Gastrocnemius medialis (tissue), 4 donors: ENCODE results near the gene ANKRD17. TPM values are rescaled to one million over a fixed set of nuclear protein-coding genes. Genes with fewer than 3 reads are reported as not detected.

ENCODE experiments used
- ATAC-seq, 2 donors: fragments of 150-250 bp; one replicate each; pipeline ENCODE4 v1.9.1; 2016
- DNase-seq, 2 donors: peaks; one replicate each; pipeline ENCODE4 v3.0.0-alpha.2; 2019
- H3K27ac ChIP-seq, 4 donors: fragments of 200-600 bp; sonication (generic); 1 replicate in 1 of 4; 2 replicates in 3 of 4; pipeline ENCODE4 v1.5.1; 2016 to 2018; ENCODE audit warnings: mild to moderate bottlenecking in 2 of 4, moderate library complexity in 1 of 4
- H3K27me3 ChIP-seq, 3 donors: fragments of 200-600 bp; sonication (generic) in 2 of 3; 1 replicate in 1 of 3; 2 replicates in 2 of 3; pipeline versions ENCODE4 v1.5.1 to v1.6.0; 2016 to 2019; ENCODE audit warnings: mild to moderate bottlenecking in 1 of 3, moderate library complexity in 1 of 3
- H3K36me3 ChIP-seq, 2 donors: fragments of 200-600 bp; sonication (generic) in 1 of 2; one replicate each; pipeline ENCODE4 v1.5.1; 2017 to 2018
- H3K4me1 ChIP-seq, 2 donors: fragments of 200-600 bp; sonication (generic) in 1 of 2; one replicate each; pipeline ENCODE4 v1.5.1; 2016 to 2017; ENCODE audit warnings: mild to moderate bottlenecking in 2 of 2
- H3K4me3 ChIP-seq, 4 donors: fragments of 200-600 bp; sonication (generic) in 3 of 4; 1 replicate in 1 of 4; 2 replicates in 3 of 4; pipeline ENCODE4 v1.5.1; 2016 to 2019; ENCODE audit warnings: mild to moderate bottlenecking in 2 of 4
- H3K9me3 ChIP-seq, 3 donors: fragments of 200-600 bp; sonication (generic) in 2 of 3; 1 replicate in 1 of 3; 2 replicates in 2 of 3; pipeline ENCODE4 v1.5.1; 2016 to 2019
- POLR2A ChIP-seq, 2 donors: fragments of 450-650 bp; IDR thresholded peaks; one replicate each; pipeline ENCODE4 v1.6.1; 2017; ENCODE audit warnings: antibody characterized with exemption in 2 of 2, mild to moderate bottlenecking in 2 of 2, moderate library complexity in 2 of 2
- in situ Hi-C, 4 donors: fragments of 200-750 bp; cut with MboI; loops; one replicate each; pipeline versions ENCODE4 v1.15.0 to v1.8.0; 2017; ENCODE audit warnings: low sequenced_read_pairs in 4 of 4
- intact Hi-C: fragments of 100-400 bp; cut with DNase I; formaldehyde crosslinking; loops from one replicate; pipeline ENCODE4 v1.15.1; 2023; ENCODE audit warnings: low total_unique reads
- total RNA-seq, 4 donors: library from RNA; depleted of rRNA; stranded (reverse); fragments of >200 nt; gene quantifications; one replicate each; pipeline versions ENCODE4 v1.1.0 to v1.2.3, GENCODE V29; 2016
- TF ChIP-seq, protein P1 (sequence below), 5 experiments: fragments of 450-650 bp in 3 of 5; fragments of 200-600 bp in 2 of 5; sonication (generic) in 2 of 5; IDR thresholded peaks in 4 of 5; conservative IDR thresholded peaks in 1 of 5; 1 replicate in 4 of 5; 2 replicates in 1 of 5; pipeline ENCODE4 v1.5.1; 2016 to 2019; ENCODE audit warnings: antibody characterized with exemption in 5 of 5, mild to moderate bottlenecking in 3 of 5, moderate library complexity in 3 of 5

Gene ANKRD17
- total RNA-seq, 4 donors from 2014 or later, result 40.8 to 68.5 (median 54.8) TPM

DNA sequence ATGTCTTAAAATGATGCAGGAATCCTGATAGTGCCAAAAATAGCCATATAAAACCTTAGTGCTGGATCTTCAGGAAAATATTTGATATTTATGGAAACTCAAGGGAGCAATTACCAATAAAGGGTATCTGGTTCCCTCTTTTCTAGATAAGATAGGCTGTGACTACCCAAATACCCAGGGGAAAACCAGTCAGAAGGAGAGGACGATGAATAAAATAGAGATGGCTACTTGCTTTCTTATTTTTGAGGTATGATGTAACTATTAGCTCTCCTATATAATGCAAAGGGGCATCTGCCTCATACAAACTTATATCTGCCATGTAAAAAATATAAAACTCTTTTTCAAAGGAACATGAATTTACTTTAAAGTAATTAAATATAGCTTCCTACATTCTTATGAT lies 165.7 kb downstream of the ANKRD17 start:
- H3K27me3 ChIP-seq, result no peaks in the 10 kb centered on the region
- H3K4me1 ChIP-seq, result no peaks in the 10 kb centered on the region
- in situ Hi-C loops, result no loop called here
- H3K9me3 ChIP-seq, result no peaks in the 10 kb centered on the region
- no peak for DNase-seq
- H3K27ac ChIP-seq, result no peak overlapping the region
- peaks cover 3 to 66% of the 10 kb centered on the region in 2 donors for H3K36me3 ChIP-seq
- TF ChIP-seq, protein P1, sequence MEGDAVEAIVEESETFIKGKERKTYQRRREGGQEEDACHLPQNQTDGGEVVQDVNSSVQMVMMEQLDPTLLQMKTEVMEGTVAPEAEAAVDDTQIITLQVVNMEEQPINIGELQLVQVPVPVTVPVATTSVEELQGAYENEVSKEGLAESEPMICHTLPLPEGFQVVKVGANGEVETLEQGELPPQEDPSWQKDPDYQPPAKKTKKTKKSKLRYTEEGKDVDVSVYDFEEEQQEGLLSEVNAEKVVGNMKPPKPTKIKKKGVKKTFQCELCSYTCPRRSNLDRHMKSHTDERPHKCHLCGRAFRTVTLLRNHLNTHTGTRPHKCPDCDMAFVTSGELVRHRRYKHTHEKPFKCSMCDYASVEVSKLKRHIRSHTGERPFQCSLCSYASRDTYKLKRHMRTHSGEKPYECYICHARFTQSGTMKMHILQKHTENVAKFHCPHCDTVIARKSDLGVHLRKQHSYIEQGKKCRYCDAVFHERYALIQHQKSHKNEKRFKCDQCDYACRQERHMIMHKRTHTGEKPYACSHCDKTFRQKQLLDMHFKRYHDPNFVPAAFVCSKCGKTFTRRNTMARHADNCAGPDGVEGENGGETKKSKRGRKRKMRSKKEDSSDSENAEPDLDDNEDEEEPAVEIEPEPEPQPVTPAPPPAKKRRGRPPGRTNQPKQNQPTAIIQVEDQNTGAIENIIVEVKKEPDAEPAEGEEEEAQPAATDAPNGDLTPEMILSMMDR (IDR thresholded peaks at IDR 0.05 in 4 of 5, conservative IDR thresholded peaks at IDR 0.05 in 1 of 5), result no peak
- TF ChIP-seq POLR2A (IDR thresholded peaks at IDR 0.05), result no peak
- intact Hi-C loops, result no loop called here
- no peak overlapping the region for H3K4me3 ChIP-seq
- no peak for ATAC-seq

DNA sequence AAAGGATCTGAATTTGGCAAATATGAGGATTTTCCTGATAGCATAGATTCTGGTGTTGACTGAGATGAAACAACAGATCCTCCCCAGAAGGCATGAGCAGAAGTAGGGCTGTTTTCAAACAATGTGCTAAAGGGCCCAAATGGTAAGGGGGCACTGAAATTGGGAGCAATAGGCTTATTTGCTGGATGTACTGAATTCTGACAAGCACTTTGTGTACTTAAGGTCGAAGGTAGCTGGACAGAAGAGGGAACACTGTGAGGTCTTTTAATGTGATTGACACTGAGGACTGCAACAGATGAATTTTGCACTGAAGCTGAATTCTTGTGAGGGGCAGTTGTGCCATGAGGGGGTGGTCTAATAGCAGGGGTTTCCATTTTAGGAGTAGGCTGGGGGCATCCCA lies 167.9 kb downstream of the ANKRD17 start:
- TF ChIP-seq POLR2A (IDR thresholded peaks at IDR 0.05), result no peak
- TF ChIP-seq, protein P1 (IDR thresholded peaks at IDR 0.05 in 4 of 5, conservative IDR thresholded peaks at IDR 0.05 in 1 of 5), result no peak
- H3K9me3 ChIP-seq, result no peaks in the 10 kb centered on the region
- no peak overlapping the region for H3K27ac ChIP-seq
- ATAC-seq, result no peak
- intact Hi-C loops, result no loop called here
- H3K4me1 ChIP-seq, result no peaks in the 10 kb centered on the region
- H3K27me3 ChIP-seq, result no peaks in the 10 kb centered on the region
- no peak overlapping the region for H3K4me3 ChIP-seq
- no peak for DNase-seq
- in situ Hi-C loops, result no loop called here
- peaks cover 3 to 49% of the 10 kb centered on the region in 2 donors for H3K36me3 ChIP-seq

DNA sequence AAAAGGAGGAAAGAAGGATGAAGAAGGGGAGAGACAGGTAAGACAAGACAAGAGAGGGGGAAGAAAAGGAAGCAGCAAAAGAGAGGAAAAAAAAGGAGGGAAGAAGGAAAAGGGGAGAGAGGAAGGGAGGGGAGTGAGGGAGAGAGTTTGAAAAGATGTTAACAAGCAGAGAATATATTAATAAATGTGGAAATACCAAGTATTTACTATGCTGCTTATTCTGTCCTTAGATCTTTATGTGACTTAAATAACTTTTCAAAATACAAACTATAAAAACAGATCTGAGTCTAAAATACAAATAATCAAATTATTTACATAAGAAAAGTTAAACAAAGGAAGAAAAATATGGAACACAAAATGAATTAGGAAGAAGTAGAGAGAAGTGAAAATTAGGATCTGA lies 170.7 kb downstream of the ANKRD17 start:
- no peaks in the 10 kb centered on the region for H3K9me3 ChIP-seq
- no peaks in the 10 kb centered on the region for H3K27me3 ChIP-seq
- DNase-seq, result no peak
- H3K36me3 ChIP-seq, result peaks cover 3 to 48% of the 10 kb centered on the region in 2 donors
- no peak for ATAC-seq
- H3K4me3 ChIP-seq, result no peak overlapping the region
- no peak for TF ChIP-seq POLR2A (IDR thresholded peaks at IDR 0.05)
- TF ChIP-seq, protein P1 (IDR thresholded peaks at IDR 0.05 in 4 of 5, conservative IDR thresholded peaks at IDR 0.05 in 1 of 5), result no peak
- no peaks in the 10 kb centered on the region for H3K4me1 ChIP-seq
- no peak overlapping the region for H3K27ac ChIP-seq
- intact Hi-C loops (no loop called here), in situ Hi-C loops (no loop called here)

DNA sequence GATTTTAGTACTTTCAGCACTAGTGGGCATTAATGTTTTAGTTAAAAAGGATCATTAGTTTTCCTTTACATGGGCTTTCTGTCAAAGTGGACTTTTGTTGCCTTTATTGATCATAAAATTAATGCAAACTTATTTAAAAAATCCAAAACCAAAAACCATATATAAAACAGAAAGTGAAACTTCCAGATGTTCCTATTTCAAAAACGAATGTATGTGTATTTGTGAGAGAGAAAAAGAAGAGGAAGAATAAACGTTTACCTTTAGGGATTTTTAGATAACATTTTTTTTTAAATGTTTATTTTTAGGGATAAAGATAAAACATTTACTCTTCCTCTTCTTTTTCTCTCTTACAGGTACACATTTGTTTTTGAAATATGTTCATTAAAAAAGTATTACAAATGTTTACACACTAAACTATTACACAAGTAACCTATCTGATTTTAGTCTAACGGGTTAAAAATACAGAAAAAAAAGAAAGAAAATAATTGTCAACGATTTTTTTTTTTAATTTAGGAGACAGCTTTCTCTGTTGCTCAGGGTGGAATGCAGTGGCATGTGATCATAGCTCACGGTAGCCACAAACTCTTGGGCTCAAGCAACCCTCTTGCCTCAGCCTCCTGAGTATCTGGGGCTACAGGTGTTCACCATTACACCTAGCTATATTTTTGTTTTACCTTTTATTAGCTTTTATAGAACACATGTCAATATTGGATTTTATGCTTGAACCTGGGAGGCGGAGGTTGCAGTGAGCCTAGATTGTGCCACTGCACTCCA lies 172.3 kb downstream of the ANKRD17 start:
- Histone ChIP-seq H3K4me3 (no peak overlapping the region), H3K9me3 (no peaks in the 10 kb centered on the region), H3K27ac (peak overlapping the region in 1 of 4 donors; percentile 15), H3K27me3 (no peaks in the 10 kb centered on the region), H3K36me3 (peaks cover 3 to 44% of the 10 kb centered on the region in 2 donors), H3K4me1 (no peaks in the 10 kb centered on the region)
- DNase-seq (no peak), ATAC-seq (no peak)
- intact Hi-C loops (no loop called here), in situ Hi-C loops (no loop called here)
- TF ChIP-seq POLR2A (IDR thresholded peaks at IDR 0.05), result no peak
- TF ChIP-seq, protein P1 (IDR thresholded peaks at IDR 0.05 in 4 of 5, conservative IDR thresholded peaks at IDR 0.05 in 1 of 5), result no peak
